Measurements from ENCODE around the gene RNF220.

Gene RNF220

GRCh38 chr1:44367944-44368343, 37.1 kb upstream of the RNF220 start:
- H3F3A ChIP-seq (ENCODE audit: control insufficient read depth, insufficient read depth): no peaks in the 10 kb centered on the region
- peaks cover 4% of the 10 kb centered on the region for H3K4me1 ChIP-seq (ENCODE audit: control insufficient read depth, low read length)
- no peak overlapping the region for H3K4me2 ChIP-seq (ENCODE audit: low read length)
- H3K36me3 ChIP-seq (ENCODE audit: control insufficient read depth, low read length): no peaks in the 10 kb centered on the region
- H3K9me2 ChIP-seq (replicated peaks; ENCODE audit: control insufficient read depth, low read length): no peaks in the 10 kb centered on the region
- no peaks in the 10 kb centered on the region for H4K20me1 ChIP-seq (ENCODE audit: control insufficient read depth, insufficient read depth, low read depth, low read length)
- H3K79me2 ChIP-seq (ENCODE audit: control insufficient read depth, low read length): no peaks in the 10 kb centered on the region
- TF ChIP-seq EZH2phosphoT487 (IDR thresholded peaks at IDR 0.05; ENCODE audit: borderline replicate concordance, low read length): no peak
- no peak for TF ChIP-seq CTCF (IDR thresholded peaks at IDR 0.05; ENCODE audit: low read depth, low read length, poor library complexity, severe bottlenecking)
- peaks cover 3% of the 10 kb centered on the region; the same call in 1 of the 2 replicates for H3K27me3 ChIP-seq (ENCODE audit: control insufficient read depth, low read length)
- no peak overlapping the region for H3K27ac ChIP-seq (ENCODE audit: low read depth, low read length)
- no peak overlapping the region for H3K4me3 ChIP-seq (ENCODE audit: low read length)
- no peaks in the 10 kb centered on the region for H3K9me3 ChIP-seq (ENCODE audit: control insufficient read depth, insufficient read depth, low read length)

GRCh38 chr1:44368471-44369151, 36.4 kb upstream of the RNF220 start:
- Histone ChIP-seq H3K4me3 (ENCODE audit: low read length) (no peak overlapping the region), H3F3A (ENCODE audit: control insufficient read depth, insufficient read depth) (no peaks in the 10 kb centered on the region), H3K9me3 (ENCODE audit: control insufficient read depth, insufficient read depth, low read length) (no peaks in the 10 kb centered on the region), H3K9me2 (replicated peaks; ENCODE audit: control insufficient read depth, low read length) (no peaks in the 10 kb centered on the region), H3K4me2 (ENCODE audit: low read length) (no peak overlapping the region), H3K36me3 (ENCODE audit: control insufficient read depth, low read length) (no peaks in the 10 kb centered on the region), H3K27me3 (ENCODE audit: control insufficient read depth, low read length) (peaks cover 3% of the 10 kb centered on the region; the same call in 1 of the 2 replicates), H3K4me1 (ENCODE audit: control insufficient read depth, low read length) (no peaks in the 10 kb centered on the region), H4K20me1 (ENCODE audit: control insufficient read depth, insufficient read depth, low read depth, low read length) (no peaks in the 10 kb centered on the region), H3K27ac (ENCODE audit: low read depth, low read length) (no peak overlapping the region), H3K79me2 (ENCODE audit: control insufficient read depth, low read length) (no peaks in the 10 kb centered on the region)
- TF ChIP-seq CTCF (IDR thresholded peaks at IDR 0.05; ENCODE audit: low read depth, low read length, poor library complexity, severe bottlenecking) (no peak), EZH2phosphoT487 (IDR thresholded peaks at IDR 0.05; ENCODE audit: borderline replicate concordance, low read length) (no peak)

GRCh38 chr1:44371206-44371605, 33.8 kb upstream of the RNF220 start:
- H3K79me2 ChIP-seq (ENCODE audit: control insufficient read depth, low read length): no peaks in the 10 kb centered on the region
- H3K9me3 ChIP-seq (ENCODE audit: control insufficient read depth, insufficient read depth, low read length): no peaks in the 10 kb centered on the region
- H3F3A ChIP-seq (ENCODE audit: control insufficient read depth, insufficient read depth): no peaks in the 10 kb centered on the region
- peaks cover 3% of the 10 kb centered on the region; the same call in 1 of the 2 replicates for H3K27me3 ChIP-seq (ENCODE audit: control insufficient read depth, low read length)
- TF ChIP-seq CTCF (IDR thresholded peaks at IDR 0.05; ENCODE audit: low read depth, low read length, poor library complexity, severe bottlenecking) (no peak), EZH2phosphoT487 (IDR thresholded peaks at IDR 0.05; ENCODE audit: borderline replicate concordance, low read length) (no peak)
- H3K4me2 ChIP-seq (ENCODE audit: low read length): no peak overlapping the region
- H3K36me3 ChIP-seq (ENCODE audit: control insufficient read depth, low read length): no peaks in the 10 kb centered on the region
- H3K27ac ChIP-seq (ENCODE audit: low read depth, low read length): no peak overlapping the region
- no peaks in the 10 kb centered on the region for H3K4me1 ChIP-seq (ENCODE audit: control insufficient read depth, low read length)
- no peaks in the 10 kb centered on the region for H3K9me2 ChIP-seq (replicated peaks; ENCODE audit: control insufficient read depth, low read length)
- no peak overlapping the region for H3K4me3 ChIP-seq (ENCODE audit: low read length)
- no peaks in the 10 kb centered on the region for H4K20me1 ChIP-seq (ENCODE audit: control insufficient read depth, insufficient read depth, low read depth, low read length)
